Measurements from ENCODE around the gene CLIP2.
A peak's percentile ranks its signal among the peaks of the same experiment; 100 is the strongest.

GRCh38 chr7:74417419-74417971 is 128.3 kb downstream of the CLIP2 start:
- TF ChIP-seq POLR2A (IDR thresholded peaks at IDR 0.05), result no peak
- TF ChIP-seq, protein P1, sequence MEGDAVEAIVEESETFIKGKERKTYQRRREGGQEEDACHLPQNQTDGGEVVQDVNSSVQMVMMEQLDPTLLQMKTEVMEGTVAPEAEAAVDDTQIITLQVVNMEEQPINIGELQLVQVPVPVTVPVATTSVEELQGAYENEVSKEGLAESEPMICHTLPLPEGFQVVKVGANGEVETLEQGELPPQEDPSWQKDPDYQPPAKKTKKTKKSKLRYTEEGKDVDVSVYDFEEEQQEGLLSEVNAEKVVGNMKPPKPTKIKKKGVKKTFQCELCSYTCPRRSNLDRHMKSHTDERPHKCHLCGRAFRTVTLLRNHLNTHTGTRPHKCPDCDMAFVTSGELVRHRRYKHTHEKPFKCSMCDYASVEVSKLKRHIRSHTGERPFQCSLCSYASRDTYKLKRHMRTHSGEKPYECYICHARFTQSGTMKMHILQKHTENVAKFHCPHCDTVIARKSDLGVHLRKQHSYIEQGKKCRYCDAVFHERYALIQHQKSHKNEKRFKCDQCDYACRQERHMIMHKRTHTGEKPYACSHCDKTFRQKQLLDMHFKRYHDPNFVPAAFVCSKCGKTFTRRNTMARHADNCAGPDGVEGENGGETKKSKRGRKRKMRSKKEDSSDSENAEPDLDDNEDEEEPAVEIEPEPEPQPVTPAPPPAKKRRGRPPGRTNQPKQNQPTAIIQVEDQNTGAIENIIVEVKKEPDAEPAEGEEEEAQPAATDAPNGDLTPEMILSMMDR (IDR thresholded peaks at IDR 0.05), result peak; percentile 85 to 97 (median 92)

Data from Peyer's patch (tissue), 4 donors.